Endothelial cell of hepatic sinusoid (primary cell): ENCODE measurements around the gene AHDC1.
"Not testable (repeated sequence)": the region's sequence is repeated elsewhere in the genome, so short reads cannot be mapped to it uniquely, and the experiment has no call there.

Source experiments
- in situ Hi-C: cut with HindIII; loops from 2 replicates; pipeline ENCODE4 v1.10.0; 2017; ENCODE audit warnings: low sequenced_read_pairs

The AHDC1 gene

DNA sequence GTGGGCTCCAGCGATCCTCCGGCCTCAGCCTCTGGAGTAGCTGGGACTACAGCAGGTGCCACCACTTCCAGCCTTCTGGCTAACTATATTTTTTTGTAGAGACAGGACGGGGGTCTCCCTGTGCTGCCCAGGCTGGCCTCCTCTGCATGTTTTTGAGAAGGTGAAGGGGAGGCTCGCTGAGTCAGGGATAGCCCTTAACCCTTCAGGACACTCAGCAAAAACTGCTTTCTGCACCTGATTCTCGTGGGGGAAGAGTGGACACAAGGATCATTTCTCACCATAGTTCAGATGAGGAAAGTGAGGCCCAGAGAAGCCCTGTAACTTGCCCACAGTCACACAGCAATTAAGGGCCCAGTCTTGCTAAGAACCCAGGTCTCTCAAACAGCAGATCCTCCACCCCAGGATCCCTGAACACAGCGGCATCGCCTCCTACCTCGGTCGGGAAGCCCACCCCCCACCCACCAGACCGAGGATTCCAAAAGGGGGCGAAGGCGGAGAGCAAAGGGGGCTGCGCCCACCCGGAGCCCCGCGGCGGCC is 29.8 kb upstream of the AHDC1 start:
- in situ Hi-C loops, result no loop called here

- in situ Hi-C loops, result no loop called here
These were observed 29.3 kb upstream of the AHDC1 start for GRCh38 chr1:27633298-27633610.

GRCh38 chr1:27632387-27633297 is 28.7 kb upstream of the AHDC1 start:
- in situ Hi-C loops, result no loop called here

DNA sequence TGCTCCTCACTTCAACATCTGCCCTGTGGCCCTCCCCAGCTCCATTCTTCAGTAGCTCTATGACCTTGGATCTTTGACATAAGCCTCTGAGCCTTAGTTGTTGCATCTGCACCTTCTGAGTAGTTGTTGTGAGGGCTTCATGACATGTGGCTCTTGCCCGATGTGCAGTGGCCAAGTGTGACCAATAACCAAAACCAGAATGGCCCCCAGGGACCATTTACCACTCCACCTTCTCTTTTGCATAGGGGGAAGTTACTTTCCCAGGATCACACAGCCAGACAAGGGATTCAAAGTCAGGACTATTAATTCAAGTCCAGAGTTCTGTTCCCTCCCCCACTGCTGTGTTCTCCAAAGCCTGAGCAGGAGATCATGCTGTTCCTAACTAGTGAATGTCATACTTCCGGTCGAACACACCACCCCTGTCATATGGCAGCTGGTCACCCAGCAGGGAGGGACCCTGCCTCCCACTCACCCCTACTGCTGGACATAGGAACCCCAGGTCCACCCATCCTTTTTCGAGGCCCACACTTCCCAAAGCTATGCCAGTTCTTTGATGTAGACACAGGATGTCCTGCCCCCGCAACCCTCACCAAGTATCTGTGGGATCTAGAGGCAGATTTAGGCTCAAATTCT is 27.0 kb upstream of the AHDC1 start:
- in situ Hi-C loops, result no loop called here

DNA sequence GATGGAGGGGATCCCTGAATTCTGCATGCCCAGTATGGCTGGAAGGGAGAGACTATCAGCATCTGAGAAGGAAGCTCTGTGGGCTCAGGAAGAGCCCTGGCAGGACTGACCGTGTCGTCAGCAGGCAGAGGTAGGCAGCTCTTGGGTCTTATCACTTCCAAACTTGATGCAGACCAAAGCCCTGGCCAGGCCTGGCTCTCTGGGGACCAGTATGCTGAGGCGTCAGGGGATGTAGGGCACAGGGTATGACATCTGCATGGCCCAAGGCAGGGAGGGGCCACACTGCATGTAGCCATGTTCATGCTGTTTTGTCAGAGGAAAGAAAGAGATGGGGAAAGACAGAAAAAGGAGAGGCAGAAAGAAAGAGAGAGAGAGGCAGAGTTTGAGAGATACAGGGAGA is 24.8 kb upstream of the AHDC1 start:
- in situ Hi-C loops, result no loop called here

DNA sequence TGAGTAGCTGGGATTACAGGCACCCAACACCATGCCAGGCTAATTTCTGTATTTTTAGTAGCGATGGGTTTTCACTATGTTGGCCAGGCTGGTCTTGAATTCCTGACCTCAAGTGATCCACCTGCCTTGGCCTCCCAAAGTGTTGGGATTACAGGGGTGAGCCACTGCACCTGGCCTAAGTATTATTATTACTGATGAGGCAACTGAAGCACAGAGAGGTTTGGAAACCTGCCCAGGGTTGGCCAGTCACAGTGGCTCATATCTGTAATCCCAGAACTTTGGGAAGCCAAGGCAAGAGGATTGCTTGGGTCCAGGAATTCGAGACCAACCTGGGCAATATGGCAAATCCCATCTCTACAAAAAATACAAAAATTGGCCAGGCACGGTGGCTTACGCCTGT is 23.8 kb upstream of the AHDC1 start:
- in situ Hi-C loops, result not testable (repeated sequence)

DNA sequence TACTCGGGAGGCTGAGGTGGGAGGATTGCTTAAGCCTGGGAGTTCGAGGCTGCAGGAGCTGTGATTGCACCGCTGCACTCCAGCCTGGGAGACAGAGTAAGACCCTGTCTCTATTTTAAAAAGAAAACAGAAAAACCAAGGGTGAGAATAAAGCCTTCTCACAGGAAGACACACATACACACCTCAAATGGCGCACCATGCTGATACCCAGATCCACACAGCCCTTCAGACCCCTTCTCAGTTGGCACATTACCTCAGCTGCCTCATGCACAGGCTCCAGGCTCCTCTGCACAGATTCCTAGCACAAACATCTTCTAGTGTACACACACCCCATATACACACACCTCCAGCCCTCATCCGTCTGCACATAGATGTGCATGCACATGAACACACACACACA is 23.1 kb upstream of the AHDC1 start:
- in situ Hi-C loops, result no loop called here

GRCh38 chr1:27626031-27626935 is 22.3 kb upstream of the AHDC1 start:
- in situ Hi-C loops, result no loop called here

- in situ Hi-C loops, result no loop called here
These were observed 20.7 kb upstream of the AHDC1 start for GRCh38 chr1:27624467-27625178.

DNA sequence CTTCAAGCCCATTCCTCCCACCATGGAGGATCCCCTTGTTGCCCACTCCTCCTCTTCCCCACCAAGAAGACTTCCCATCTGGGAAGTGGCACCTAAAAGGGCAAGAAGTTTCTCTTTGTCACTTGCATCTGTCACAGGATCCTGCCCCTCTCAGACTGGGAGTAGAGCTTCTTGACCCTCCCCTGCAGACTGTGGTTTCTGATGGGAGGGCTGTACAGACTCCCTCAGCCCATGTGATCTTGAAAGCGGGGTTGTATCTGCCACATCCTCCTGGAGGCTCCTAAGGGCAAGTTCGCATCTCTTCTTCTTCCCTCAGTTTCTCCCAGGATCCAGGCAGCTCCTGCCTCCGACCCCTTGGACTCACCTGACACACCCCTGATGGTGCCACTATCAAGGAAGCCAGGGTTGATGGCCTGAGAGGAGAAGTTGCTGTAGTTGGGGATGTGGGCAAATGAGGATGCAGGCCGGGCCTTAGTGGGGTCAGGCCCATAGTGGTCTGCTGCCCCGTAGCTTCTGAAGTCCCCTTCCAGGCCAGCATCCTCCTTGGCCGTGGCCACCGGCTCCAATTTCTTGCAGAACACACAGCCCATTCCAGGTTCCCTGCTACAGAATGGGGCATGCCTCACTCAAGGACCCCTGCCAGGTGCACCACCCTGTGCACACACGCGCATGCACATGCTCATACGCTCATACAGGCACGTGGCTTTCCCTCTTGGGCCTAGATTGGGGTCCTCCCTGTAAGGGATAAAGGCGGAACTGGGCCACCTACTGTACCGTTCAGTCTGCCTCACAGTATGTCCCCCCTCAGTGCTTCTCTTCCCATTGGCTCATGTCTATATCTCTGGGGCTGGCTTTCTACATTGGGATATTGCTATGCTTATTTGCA is 19.6 kb upstream of the AHDC1 start:
- in situ Hi-C loops, result no loop called here

DNA sequence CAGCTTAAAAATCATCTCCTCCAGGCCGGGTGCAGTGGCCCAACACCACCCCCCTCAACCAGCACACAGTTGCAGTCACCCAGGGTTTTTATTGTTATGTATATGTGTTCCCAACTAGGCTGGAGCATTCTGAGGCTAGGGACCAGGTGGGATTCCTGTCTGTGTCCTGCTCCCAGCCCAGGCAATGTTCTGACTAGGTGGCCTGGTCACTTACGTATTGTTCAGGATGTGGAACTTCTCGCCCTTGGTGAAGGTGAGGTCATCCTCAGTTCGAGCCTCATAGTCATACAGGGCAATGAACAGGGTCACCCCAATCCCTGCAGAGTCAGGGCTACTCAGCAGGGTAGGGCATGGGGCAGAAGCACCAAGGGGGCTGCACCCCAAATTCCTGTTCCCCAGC is 18.9 kb upstream of the AHDC1 start:
- in situ Hi-C loops, result no loop called here

- in situ Hi-C loops, result no loop called here
These were observed 17.3 kb upstream of the AHDC1 start for GRCh38 chr1:27621051-27621920.

- in situ Hi-C loops, result loop anchor here (5.0 kb wide), 1 partner anchor 47 kb away; no protein-coding TSS in a partner anchor
These were observed 16.0 kb upstream of the AHDC1 start for GRCh38 chr1:27619782-27620438.

- in situ Hi-C loops, result loop anchor here (5.0 kb wide), 1 partner anchor 49 kb away; no protein-coding TSS in a partner anchor
These were observed 14.6 kb upstream of the AHDC1 start for GRCh38 chr1:27618341-27619082.

DNA sequence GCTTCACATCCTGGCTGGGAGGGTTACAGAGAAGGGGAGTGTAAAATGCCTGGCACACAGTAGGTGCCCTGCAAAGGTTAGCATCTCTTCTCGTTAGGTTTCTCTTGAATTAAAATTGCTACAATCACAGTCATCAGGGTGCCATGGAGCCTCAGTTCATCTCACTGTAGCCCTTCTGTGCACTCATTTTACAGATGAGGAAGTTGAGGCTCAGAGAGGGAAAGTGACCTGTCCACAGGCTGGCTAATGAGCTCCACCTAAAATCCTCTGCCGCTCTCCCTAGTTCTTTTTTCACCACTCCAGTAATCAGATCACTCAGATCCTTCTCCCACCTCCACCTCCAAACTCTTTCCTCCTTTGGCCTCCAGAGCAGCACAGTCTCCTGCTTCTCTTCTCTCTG is 13.5 kb upstream of the AHDC1 start:
- in situ Hi-C loops, result loop anchor here (5.0 kb wide), 1 partner anchor 50 kb away; no protein-coding TSS in a partner anchor

- in situ Hi-C loops, result loop anchor here (5.0 kb wide), 1 partner anchor 51 kb away; no protein-coding TSS in a partner anchor
These were observed 12.5 kb upstream of the AHDC1 start for GRCh38 chr1:27616441-27616840.
